HEK293T (cell line): ENCODE results near the gene SPATA32.

Experiments
- CTCF ChIA-PET: fragments of 350-600 bp; formaldehyde crosslinking; extraction: SDS; loops from one replicate; lab custom pipeline; 2021; ENCODE audit warnings: antibody characterized with exemption, inconsistent platforms; lab: Yijun Ruan, JAX
- POLR2A ChIA-PET: fragments of 350-600 bp; formaldehyde crosslinking; extraction: SDS; loops from one replicate; lab custom pipeline; 2020; ENCODE audit warnings: antibody characterized with exemption, inconsistent platforms; lab: Yijun Ruan, JAX
- DNase-seq: peaks from one replicate; pipeline ENCODE4 v3.0.0; 2012; ENCODE audit warnings: mixed read lengths; ENCODE audit errors: extremely low spot score
- ARNT ChIP-seq: fragments of 450-650 bp; IDR thresholded peaks from 2 replicates; pipeline ENCODE4 v1.6.1; 2017; ENCODE audit warnings: mild to moderate bottlenecking
- BHLHE40 ChIP-seq: fragments of 450-650 bp; IDR thresholded peaks from 2 replicates; pipeline ENCODE4 v1.6.1; 2016; ENCODE audit warnings: mild to moderate bottlenecking, moderate library complexity, borderline replicate concordance
- CTBP1 ChIP-seq: fragments of 450-650 bp; IDR thresholded peaks from 2 replicates; pipeline ENCODE4 v1.6.1; 2016; ENCODE audit warnings: borderline replicate concordance
- ELF4 ChIP-seq: fragments of 450-650 bp; IDR thresholded peaks from 2 replicates; pipeline ENCODE4 v1.6.1; 2017; ENCODE audit warnings: antibody characterized with exemption
- FOXA1 ChIP-seq: fragments of 450-650 bp; IDR thresholded peaks from 2 replicates; pipeline ENCODE4 v1.6.1; 2016; ENCODE audit warnings: mild to moderate bottlenecking
- FOXK2 ChIP-seq: fragments of 450-650 bp; IDR thresholded peaks from 2 replicates; pipeline ENCODE4 v1.6.1; 2016; ENCODE audit warnings: mild to moderate bottlenecking
- FOXM1 ChIP-seq: fragments of 450-650 bp; IDR thresholded peaks from 2 replicates; pipeline ENCODE4 v1.6.1; 2017; ENCODE audit warnings: mild to moderate bottlenecking, borderline replicate concordance
- HDGF ChIP-seq: fragments of 450-650 bp; IDR thresholded peaks from 2 replicates; pipeline ENCODE4 v1.6.1; 2017; ENCODE audit warnings: antibody characterized with exemption, borderline replicate concordance
- L3MBTL2 ChIP-seq: fragments of 450-650 bp; conservative IDR thresholded peaks from 2 replicates; pipeline ENCODE4 v1.6.1; 2016; ENCODE audit warnings: mild to moderate bottlenecking
- LEF1 ChIP-seq: fragments of 450-650 bp; IDR thresholded peaks from 2 replicates; pipeline ENCODE4 v1.6.1; 2017; ENCODE audit warnings: mild to moderate bottlenecking, borderline replicate concordance
- NFRKB ChIP-seq: fragments of 450-650 bp; IDR thresholded peaks from 2 replicates; pipeline ENCODE4 v1.6.1; 2016; ENCODE audit warnings: mild to moderate bottlenecking, moderate library complexity
- SP1 ChIP-seq: fragments of 450-650 bp; IDR thresholded peaks from 2 replicates; pipeline ENCODE4 v1.6.1; 2017
- SUZ12 ChIP-seq: fragments of 450-650 bp; IDR thresholded peaks from 2 replicates; pipeline ENCODE4 v1.6.1; 2016; ENCODE audit warnings: mild to moderate bottlenecking
- TARDBP ChIP-seq: fragments of 450-650 bp; IDR thresholded peaks from 2 replicates; pipeline ENCODE4 v1.6.1; 2016
- ZNF384 ChIP-seq: fragments of 450-650 bp; IDR thresholded peaks from 2 replicates; pipeline ENCODE4 v1.6.1; 2016
- TF ChIP-seq, protein P1 (sequence below): fragments of 450-650 bp; IDR thresholded peaks from 2 replicates; pipeline ENCODE4 v1.6.1; 2016

The SPATA32 gene

DNA sequence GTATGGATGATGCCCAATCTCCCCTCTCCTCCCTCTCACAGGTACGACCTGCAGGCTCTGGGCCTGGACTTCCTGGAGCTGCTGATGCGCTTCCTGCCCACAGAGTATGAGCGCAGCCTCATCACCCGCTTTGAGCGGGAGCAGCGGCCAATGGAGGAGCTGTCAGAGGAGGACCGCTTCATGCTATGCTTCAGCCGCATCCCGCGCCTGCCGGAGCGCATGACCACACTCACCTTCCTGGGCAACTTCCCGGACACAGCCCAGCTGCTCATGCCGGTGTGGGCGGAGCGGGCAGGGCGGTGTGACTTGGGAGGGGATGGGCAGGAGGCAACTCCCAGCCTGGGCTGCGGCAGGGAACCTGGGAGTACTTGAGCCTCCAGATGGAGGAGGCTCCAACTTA lies 18.1 kb downstream of the SPATA32 start:
- CTCF ChIA-PET: interaction anchor here (0.7 to 1.2 kb wide), 2 partner anchors 8 to 108 kb away, joined by 3 read pairs; partner anchors contain the start of gene ACBD4
- POLR2A ChIA-PET: interaction anchor here (0.6 to 1.3 kb wide), 2 partner anchors 12 to 90 kb away, joined by 3 read pairs; no protein-coding TSS in a partner anchor

DNA sequence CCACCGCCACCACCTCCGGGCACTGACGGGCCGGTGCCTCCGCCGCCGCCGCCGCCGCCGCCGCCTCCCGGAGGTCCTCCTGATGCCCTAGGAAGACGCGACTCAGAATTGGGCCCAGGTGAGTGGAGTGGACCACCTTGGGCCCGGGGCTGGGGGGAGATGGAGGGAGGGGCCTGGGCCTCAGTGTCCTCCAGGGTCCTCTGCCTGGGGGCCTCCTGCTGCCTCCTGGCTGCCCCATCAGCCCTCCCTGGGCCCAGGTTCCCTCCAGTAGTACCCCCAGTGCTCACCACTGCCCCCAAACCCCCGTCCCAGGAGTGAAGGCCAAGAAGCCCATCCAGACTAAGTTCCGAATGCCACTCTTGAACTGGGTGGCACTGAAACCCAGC lies 19.9 kb downstream of the SPATA32 start:
- POLR2A ChIA-PET: interaction anchor here (1.3 kb wide), 1 partner anchor 75 kb away, joined by 3 read pairs; the partner anchor contains the start of gene MAP3K14
- CTCF ChIA-PET: no interaction called here

More for the DNA sequence above, 18.1 kb downstream of the SPATA32 start:
- TF ChIP-seq ZNF384: no peak
- TF ChIP-seq FOXK2: no peak
- TF ChIP-seq, protein P1, sequence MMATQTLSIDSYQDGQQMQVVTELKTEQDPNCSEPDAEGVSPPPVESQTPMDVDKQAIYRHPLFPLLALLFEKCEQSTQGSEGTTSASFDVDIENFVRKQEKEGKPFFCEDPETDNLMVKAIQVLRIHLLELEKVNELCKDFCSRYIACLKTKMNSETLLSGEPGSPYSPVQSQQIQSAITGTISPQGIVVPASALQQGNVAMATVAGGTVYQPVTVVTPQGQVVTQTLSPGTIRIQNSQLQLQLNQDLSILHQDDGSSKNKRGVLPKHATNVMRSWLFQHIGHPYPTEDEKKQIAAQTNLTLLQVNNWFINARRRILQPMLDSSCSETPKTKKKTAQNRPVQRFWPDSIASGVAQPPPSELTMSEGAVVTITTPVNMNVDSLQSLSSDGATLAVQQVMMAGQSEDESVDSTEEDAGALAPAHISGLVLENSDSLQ: no peak
- TF ChIP-seq FOXA1: no peak
- TF ChIP-seq SUZ12: no peak
- DNase-seq: no peak

DNA sequence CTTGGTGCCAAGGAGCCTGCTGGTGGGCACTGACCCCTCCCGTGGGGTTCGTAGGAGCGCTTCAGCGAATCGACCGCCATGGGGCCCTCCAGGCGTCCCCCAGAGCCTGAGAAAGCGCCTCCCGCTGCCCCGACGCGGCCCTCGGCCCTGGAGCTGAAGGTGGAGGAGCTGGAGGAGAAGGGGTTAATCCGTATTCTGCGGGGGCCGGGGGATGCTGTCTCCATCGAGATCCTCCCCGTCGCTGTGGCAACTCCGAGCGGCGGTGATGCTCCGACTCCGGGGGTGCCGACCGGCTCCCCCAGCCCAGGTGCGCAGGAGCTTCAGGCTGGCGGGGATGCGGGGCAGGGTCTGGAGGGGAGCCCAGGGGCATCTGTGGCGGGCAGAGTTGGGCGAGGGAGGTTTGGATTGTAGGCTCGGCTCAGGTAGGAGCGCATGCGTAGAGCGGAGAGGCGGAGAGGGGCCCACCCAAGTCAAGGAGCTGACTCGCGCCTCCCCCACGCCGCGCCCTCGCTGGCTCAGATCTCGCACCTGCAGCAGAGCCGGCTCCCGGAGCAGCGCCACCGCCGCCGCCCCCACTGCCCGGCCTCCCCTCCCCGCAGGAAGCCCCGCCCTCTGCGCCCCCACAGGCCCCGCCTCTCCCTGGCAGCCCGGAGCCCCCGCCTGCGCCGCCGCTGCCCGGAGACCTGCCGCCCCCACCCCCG lies 20.4 kb downstream of the SPATA32 start:
- no peak for TF ChIP-seq ARNT
- TF ChIP-seq, protein P1: no peak
- TF ChIP-seq FOXM1: no peak
- no peak for TF ChIP-seq BHLHE40
- no peak for TF ChIP-seq FOXA1
- TF ChIP-seq SUZ12: no peak
- no peak for TF ChIP-seq HDGF
- TF ChIP-seq LEF1: no peak
- TF ChIP-seq CTBP1: no peak
- TF ChIP-seq ELF4: no peak
- TF ChIP-seq NFRKB: no peak
- TF ChIP-seq FOXK2: no peak
- POLR2A ChIA-PET: interaction anchor here (1.3 kb wide), 1 partner anchor 75 kb away, joined by 3 read pairs; the partner anchor contains the start of gene MAP3K14
- CTCF ChIA-PET: no interaction called here
- DNase-seq: no peak

More for the DNA sequence above, 19.9 kb downstream of the SPATA32 start:
- TF ChIP-seq CTBP1 (no peak), FOXA1 (no peak), HDGF (no peak), FOXK2 (no peak), FOXM1 (no peak), NFRKB (no peak), ARNT (no peak), SUZ12 (no peak), ELF4 (no peak), TARDBP (no peak), ZNF384 (no peak), SP1 (no peak)
- TF ChIP-seq, protein P1: no peak
- no peak for DNase-seq

DNA sequence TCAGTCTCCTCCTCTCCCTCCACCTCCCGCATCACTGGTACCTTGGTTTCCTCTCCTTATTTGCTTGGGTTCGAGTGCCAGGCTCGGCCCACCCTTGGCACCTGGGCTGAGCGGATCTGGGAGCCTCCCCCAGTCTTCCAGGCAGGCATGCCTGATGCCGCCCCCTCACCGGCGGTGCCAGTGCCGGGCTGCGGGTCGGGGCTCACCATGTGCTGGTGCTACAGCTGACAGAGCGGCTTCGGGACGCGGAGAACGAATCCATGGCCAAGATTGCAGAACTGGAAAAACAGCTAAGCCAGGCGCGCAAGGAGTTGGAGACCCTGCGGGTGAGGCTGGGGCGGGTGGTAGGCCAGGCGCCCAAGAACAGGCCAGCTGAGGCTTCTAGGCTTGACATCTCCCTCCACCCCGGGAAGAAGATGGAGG lies 21.0 kb downstream of the SPATA32 start:
- TF ChIP-seq LEF1 (no peak), SP1 (no peak), TARDBP (no peak), NFRKB (no peak), ARNT (no peak), BHLHE40 (no peak), HDGF (no peak), FOXA1 (no peak), ELF4 (no peak), CTBP1 (no peak), ZNF384 (no peak), SUZ12 (no peak), FOXK2 (no peak), FOXM1 (no peak), L3MBTL2 (no peak)
- TF ChIP-seq, protein P1: no peak
- no peak for DNase-seq
- ChIA-PET POLR2A (no interaction called here), CTCF (no interaction called here)

DNA sequence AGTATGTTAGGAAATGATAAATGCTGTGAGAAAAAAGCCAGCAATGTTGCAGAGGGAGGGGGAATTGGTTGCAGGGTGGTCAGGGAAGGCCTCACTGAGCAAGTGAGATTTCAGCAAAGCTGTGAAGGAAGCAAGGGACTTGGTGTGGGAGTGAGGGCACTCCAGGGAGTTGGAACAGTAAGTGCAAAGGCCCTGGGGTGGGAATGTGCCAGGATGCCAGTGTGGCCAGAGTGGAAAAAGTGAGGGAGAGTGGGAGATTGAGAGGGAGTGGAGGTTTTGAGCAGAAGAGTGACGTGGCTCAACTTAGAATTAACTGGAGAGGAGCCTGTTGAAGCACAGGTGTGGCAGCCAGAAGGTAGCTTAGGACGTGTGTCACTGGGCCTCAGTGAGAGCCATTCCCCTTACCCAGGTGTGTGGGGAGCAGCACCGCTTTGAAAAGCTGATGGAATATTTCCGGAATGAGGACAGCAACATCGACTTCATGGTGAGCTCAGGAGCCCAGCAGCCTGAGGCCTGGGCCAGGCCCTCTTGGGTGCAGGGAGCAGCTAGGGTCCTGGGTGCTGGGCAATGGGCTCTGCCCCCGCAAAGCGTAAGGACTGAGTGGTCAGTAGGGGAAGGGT lies 23.6 kb downstream of the SPATA32 start:
- POLR2A ChIA-PET: no interaction called here

More for the DNA sequence above, 23.6 kb downstream of the SPATA32 start:
- no peak for DNase-seq
- TF ChIP-seq FOXK2: no peak
- no peak for TF ChIP-seq CTBP1
- CTCF ChIA-PET: interaction anchor here (0.7 to 0.8 kb wide), 3 partner anchors 9 to 108 kb away, joined by 3 read pairs; no protein-coding TSS in a partner anchor
